IPS-18c (cell line): Measurements from ENCODE around the gene PDE10A.
A peak's percentile ranks its signal among the peaks of the same experiment; 100 is the strongest.

Experiments
- H3K4me3 ChIP-seq: 2 replicates; pipeline ENCODE4 v1.7.0; 2013; ENCODE audit warnings: low read depth, mild to moderate bottlenecking, low read length, moderate library complexity; ENCODE audit not compliant: insufficient read depth
- H3K9me3 ChIP-seq: one replicate; pipeline ENCODE4 v1.6.1; 2013; ENCODE audit warnings: mild to moderate bottlenecking, low read length, moderate library complexity; ENCODE audit not compliant: control insufficient read depth, insufficient read depth

PDE10A gene

GRCh38 chr6:165451838-165452237 is 211.2 kb downstream of the PDE10A start:
- no peak overlapping the region for H3K4me3 ChIP-seq
- H3K9me3 ChIP-seq, result no peaks in the 10 kb centered on the region

- H3K4me3 ChIP-seq, result no peak overlapping the region
Measured at GRCh38 chr6:165448210-165448609, 214.8 kb downstream of the PDE10A start.

GRCh38 chr6:165447141-165447540 is 215.9 kb downstream of the PDE10A start:
- H3K4me3 ChIP-seq, result no peak overlapping the region
- no peaks in the 10 kb centered on the region for H3K9me3 ChIP-seq

More at GRCh38 chr6:165448210-165448609, 214.8 kb downstream of the PDE10A start:
- no peaks in the 10 kb centered on the region for H3K9me3 ChIP-seq

GRCh38 chr6:165446331-165446730 is 216.7 kb downstream of the PDE10A start:
- Histone ChIP-seq H3K9me3 (no peaks in the 10 kb centered on the region), H3K4me3 (no peak overlapping the region)

- H3K9me3 ChIP-seq, result no peaks in the 10 kb centered on the region
Measured at GRCh38 chr6:165443462-165443861, 219.6 kb downstream of the PDE10A start.

GRCh38 chr6:165441181-165441580 is 221.9 kb downstream of the PDE10A start:
- Histone ChIP-seq H3K4me3 (no peak overlapping the region), H3K9me3 (no peaks in the 10 kb centered on the region)

More at GRCh38 chr6:165443462-165443861, 219.6 kb downstream of the PDE10A start:
- peak overlapping the region; percentile 9; the same call in 1 of the 2 replicates for H3K4me3 ChIP-seq

GRCh38 chr6:165439928-165440554 is 223.0 kb downstream of the PDE10A start:
- Histone ChIP-seq H3K9me3 (no peaks in the 10 kb centered on the region), H3K4me3 (no peak overlapping the region)

GRCh38 chr6:165426892-165427291 is 236.1 kb downstream of the PDE10A start:
- H3K9me3 ChIP-seq, result no peaks in the 10 kb centered on the region
- H3K4me3 ChIP-seq, result no peak overlapping the region

GRCh38 chr6:165422192-165422591 is 240.8 kb downstream of the PDE10A start:
- H3K4me3 ChIP-seq, result no peak overlapping the region
- H3K9me3 ChIP-seq, result no peaks in the 10 kb centered on the region

GRCh38 chr6:165417278-165417865 is 245.7 kb downstream of the PDE10A start:
- Histone ChIP-seq H3K9me3 (no peaks in the 10 kb centered on the region), H3K4me3 (no peak overlapping the region)

- no peaks in the 10 kb centered on the region for H3K9me3 ChIP-seq
Measured at GRCh38 chr6:165404697-165405096, 258.3 kb downstream of the PDE10A start.

GRCh38 chr6:165404296-165404695 is 258.7 kb downstream of the PDE10A start:
- H3K9me3 ChIP-seq, result no peaks in the 10 kb centered on the region
- H3K4me3 ChIP-seq, result no peak overlapping the region

More at GRCh38 chr6:165404697-165405096, 258.3 kb downstream of the PDE10A start:
- H3K4me3 ChIP-seq, result no peak overlapping the region

GRCh38 chr6:165403006-165403595 is 259.9 kb downstream of the PDE10A start:
- H3K9me3 ChIP-seq, result no peaks in the 10 kb centered on the region
- H3K4me3 ChIP-seq, result no peak overlapping the region

GRCh38 chr6:165401092-165401491 is 261.9 kb downstream of the PDE10A start:
- Histone ChIP-seq H3K4me3 (no peak overlapping the region), H3K9me3 (no peaks in the 10 kb centered on the region)

GRCh38 chr6:165390475-165390874 is 272.6 kb downstream of the PDE10A start:
- no peaks in the 10 kb centered on the region for H3K9me3 ChIP-seq

GRCh38 chr6:165389534-165389933 is 273.5 kb downstream of the PDE10A start:
- Histone ChIP-seq H3K9me3 (no peaks in the 10 kb centered on the region), H3K4me3 (no peak overlapping the region)

More at GRCh38 chr6:165390475-165390874, 272.6 kb downstream of the PDE10A start:
- no peak overlapping the region for H3K4me3 ChIP-seq

GRCh38 chr6:165383323-165383722 is 279.7 kb downstream of the PDE10A start:
- Histone ChIP-seq H3K9me3 (peaks cover 2% of the 10 kb centered on the region), H3K4me3 (no peak overlapping the region)

- Histone ChIP-seq H3K4me3 (no peak overlapping the region), H3K9me3 (no peaks in the 10 kb centered on the region)
Measured at GRCh38 chr6:165376100-165376499, 286.9 kb downstream of the PDE10A start.
